Chondrocyte (in vitro differentiated cells): ENCODE results near the gene GADL1. TPM values are rescaled to one million over a fixed set of nuclear protein-coding genes. Genes with fewer than 3 reads are reported as not detected.

ENCODE experiments used
- DNase-seq: peaks from one replicate; pipeline ENCODE4 v3.0.0; 2021; ENCODE audit warnings: mixed read lengths, low spot score
- H3K27ac Mint-ChIP-seq: one replicate; pipeline ENCODE4 v1.8.0; 2021; ENCODE audit warnings: mild to moderate bottlenecking, moderate library complexity, mixed read lengths; ENCODE audit not compliant: unreplicated experiment
- H3K27me3 Mint-ChIP-seq: 2 replicates; pipeline ENCODE4 v1.8.0; 2021; ENCODE audit warnings: low read depth, mixed read lengths
- H3K36me3 Mint-ChIP-seq: 2 replicates; pipeline ENCODE4 v1.8.0; 2021; ENCODE audit warnings: low read depth, mixed read lengths
- H3K4me1 Mint-ChIP-seq: 2 replicates; pipeline ENCODE4 v1.8.0; 2021; ENCODE audit warnings: low read depth, mild to moderate bottlenecking, mixed read lengths
- H3K4me3 Mint-ChIP-seq: one replicate; pipeline ENCODE4 v1.8.0; 2021; ENCODE audit warnings: mild to moderate bottlenecking, moderate library complexity, mixed read lengths; ENCODE audit not compliant: unreplicated experiment
- H3K9me3 Mint-ChIP-seq: 2 replicates; pipeline ENCODE4 v1.8.0; 2021; ENCODE audit warnings: low read depth, mixed read lengths
- total RNA-seq: library from RNA; stranded (reverse); gene quantifications from 3 replicates; pipeline ENCODE4 v1.2.1, GENCODE V29; 2021
- TF ChIP-seq, protein P1 (sequence below): fragments of 200-600 bp; sonication (generic); IDR thresholded peaks from 2 replicates; pipeline ENCODE4 v1.5.0; 2021; ENCODE audit warnings: antibody characterized with exemption, mild to moderate bottlenecking, moderate library complexity

The GADL1 gene
- total RNA-seq, 1 donor from 2014 or later: not detected

- Mint-ChIP-seq H3K36me3 (no peaks in the 10 kb centered on the region), H3K27me3 (peaks cover 8% of the 10 kb centered on the region), H3K4me3 (no peak overlapping the region), H3K4me1 (no peaks in the 10 kb centered on the region), H3K27ac (no peak overlapping the region), H3K9me3 (no peaks in the 10 kb centered on the region)
- no peak for DNase-seq
- TF ChIP-seq, protein P1, sequence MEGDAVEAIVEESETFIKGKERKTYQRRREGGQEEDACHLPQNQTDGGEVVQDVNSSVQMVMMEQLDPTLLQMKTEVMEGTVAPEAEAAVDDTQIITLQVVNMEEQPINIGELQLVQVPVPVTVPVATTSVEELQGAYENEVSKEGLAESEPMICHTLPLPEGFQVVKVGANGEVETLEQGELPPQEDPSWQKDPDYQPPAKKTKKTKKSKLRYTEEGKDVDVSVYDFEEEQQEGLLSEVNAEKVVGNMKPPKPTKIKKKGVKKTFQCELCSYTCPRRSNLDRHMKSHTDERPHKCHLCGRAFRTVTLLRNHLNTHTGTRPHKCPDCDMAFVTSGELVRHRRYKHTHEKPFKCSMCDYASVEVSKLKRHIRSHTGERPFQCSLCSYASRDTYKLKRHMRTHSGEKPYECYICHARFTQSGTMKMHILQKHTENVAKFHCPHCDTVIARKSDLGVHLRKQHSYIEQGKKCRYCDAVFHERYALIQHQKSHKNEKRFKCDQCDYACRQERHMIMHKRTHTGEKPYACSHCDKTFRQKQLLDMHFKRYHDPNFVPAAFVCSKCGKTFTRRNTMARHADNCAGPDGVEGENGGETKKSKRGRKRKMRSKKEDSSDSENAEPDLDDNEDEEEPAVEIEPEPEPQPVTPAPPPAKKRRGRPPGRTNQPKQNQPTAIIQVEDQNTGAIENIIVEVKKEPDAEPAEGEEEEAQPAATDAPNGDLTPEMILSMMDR: no peak
These were observed 108.1 kb downstream of the GADL1 start for GRCh38 chr3:30786365-30786764.

- Mint-ChIP-seq H3K36me3 (no peaks in the 10 kb centered on the region), H3K27me3 (peaks cover 10% of the 10 kb centered on the region), H3K4me3 (no peak overlapping the region), H3K4me1 (no peaks in the 10 kb centered on the region), H3K9me3 (no peaks in the 10 kb centered on the region), H3K27ac (no peak overlapping the region)
- TF ChIP-seq, protein P1: peak; percentile 75
- no peak for DNase-seq
These were observed 114.7 kb downstream of the GADL1 start for GRCh38 chr3:30779686-30780287.

DNA sequence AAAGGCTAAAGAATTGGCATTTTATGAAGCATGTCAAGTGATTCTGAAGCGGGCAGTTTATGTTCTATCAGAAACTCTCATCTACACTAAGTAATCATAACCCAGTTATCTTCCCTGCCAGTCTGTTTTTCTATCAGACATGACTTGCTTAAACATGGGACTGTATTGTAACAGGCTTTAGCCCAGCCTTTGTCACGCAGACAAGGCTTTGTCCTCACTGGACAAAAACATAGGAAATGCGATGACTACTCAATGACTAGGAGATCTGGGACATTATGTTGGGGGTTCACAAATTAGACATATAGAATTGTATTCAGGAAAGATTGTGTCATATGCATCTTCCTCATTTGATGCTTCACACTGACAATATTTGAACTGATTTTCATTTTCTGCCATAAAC is 115.5 kb downstream of the GADL1 start:
- no peak overlapping the region for H3K4me3 Mint-ChIP-seq
- TF ChIP-seq, protein P1: no peak
- H3K36me3 Mint-ChIP-seq: no peaks in the 10 kb centered on the region
- peaks cover 10% of the 10 kb centered on the region for H3K27me3 Mint-ChIP-seq
- H3K4me1 Mint-ChIP-seq: no peaks in the 10 kb centered on the region
- DNase-seq: no peak
- no peaks in the 10 kb centered on the region for H3K9me3 Mint-ChIP-seq
- no peak overlapping the region for H3K27ac Mint-ChIP-seq

DNA sequence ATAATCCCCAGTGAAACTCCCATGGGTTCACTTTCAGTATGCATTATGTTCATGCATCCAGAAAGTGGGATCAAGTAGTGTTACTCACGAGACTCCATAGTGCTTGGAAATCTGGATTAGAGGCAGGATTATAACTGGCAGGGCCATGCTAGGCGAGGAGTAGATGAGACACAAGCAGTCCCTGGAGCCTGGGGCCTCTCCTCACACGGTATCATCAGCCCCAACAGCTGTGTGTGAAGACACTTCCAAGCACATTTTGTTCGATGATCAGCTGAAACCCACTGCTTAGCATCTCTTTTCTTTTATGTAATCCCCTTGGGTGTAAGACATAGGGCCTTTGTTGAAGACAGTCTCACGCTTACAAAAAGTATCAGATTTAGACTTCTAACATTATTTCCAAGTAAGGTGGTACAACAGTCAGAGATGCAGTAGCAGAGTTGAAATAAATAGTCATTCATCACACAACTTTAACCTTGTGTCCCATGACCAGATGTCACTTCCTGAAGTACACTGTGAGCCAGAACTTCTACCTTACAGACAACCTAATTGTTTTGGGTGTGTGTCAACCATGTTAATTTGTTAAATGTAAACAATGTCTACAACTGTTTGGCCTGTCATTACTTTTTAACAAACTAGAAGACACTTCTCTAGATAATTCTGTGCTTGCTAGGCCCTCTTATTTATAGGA is 116.9 kb downstream of the GADL1 start:
- Mint-ChIP-seq H3K27ac (no peak overlapping the region), H3K4me1 (no peaks in the 10 kb centered on the region), H3K4me3 (no peak overlapping the region), H3K36me3 (no peaks in the 10 kb centered on the region), H3K9me3 (no peaks in the 10 kb centered on the region), H3K27me3 (peaks cover 10% of the 10 kb centered on the region)
- DNase-seq: no peak
- TF ChIP-seq, protein P1: no peak

DNA sequence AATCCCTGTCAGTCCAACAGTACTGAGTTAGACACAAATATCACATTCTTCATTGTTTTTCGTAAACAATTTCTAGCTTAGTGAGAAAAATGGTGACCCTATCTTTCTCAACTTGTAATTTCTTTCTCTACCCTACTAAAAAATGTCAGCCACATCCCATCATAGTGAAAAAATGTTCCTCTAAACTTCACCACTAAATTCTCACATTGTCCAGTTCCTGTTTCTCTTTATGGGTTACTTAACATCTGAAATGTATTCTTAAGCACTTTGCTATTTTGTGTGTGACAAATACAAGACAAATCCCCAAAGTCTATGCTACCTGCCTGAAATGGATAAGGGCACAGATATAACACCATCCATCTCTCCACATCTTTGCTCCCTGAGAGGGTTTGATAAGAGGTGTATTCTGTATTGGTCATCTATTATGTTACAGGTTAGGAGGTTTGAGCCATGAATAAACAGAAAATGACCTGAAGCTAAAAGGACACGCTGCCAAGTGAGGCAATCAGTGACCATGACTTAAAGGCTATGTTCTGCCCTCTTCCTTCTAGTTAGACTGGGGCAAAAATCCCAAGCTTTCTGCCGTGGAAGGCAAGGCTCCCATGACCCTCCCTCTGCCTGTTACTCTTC is 118.2 kb downstream of the GADL1 start:
- Mint-ChIP-seq H3K27me3 (peaks cover 2% of the 10 kb centered on the region), H3K4me1 (no peaks in the 10 kb centered on the region), H3K36me3 (no peaks in the 10 kb centered on the region), H3K27ac (no peak overlapping the region), H3K9me3 (no peaks in the 10 kb centered on the region), H3K4me3 (no peak overlapping the region)
- TF ChIP-seq, protein P1: no peak
- no peak for DNase-seq
